ENCODE measurements around the gene LY6G5B.

Gene LY6G5B

GRCh38 chr6:31680226-31681134 is 10.7 kb downstream of the LY6G5B start, which contains the start of gene LY6G5C:
LY6G5C (minus strand) TSS chr6:31681067; CDS start chr6:31680373, 694 bp downstream.
- H4K8ac ChIP-seq (ENCODE audit: low read depth, low read length): no peak within 1 kb of the TSS
- peak within 1 kb of the TSS; percentile 88 for H3K18ac ChIP-seq (ENCODE audit: low read length)
- no peak within 1 kb of the TSS for H3K4ac ChIP-seq (ENCODE audit: low read length)
- peak within 1 kb of the TSS; percentile 15 for H2BK15ac ChIP-seq (ENCODE audit: low read length)
- no peaks in the 10 kb centered on the region for H3K79me1 ChIP-seq (ENCODE audit: low read depth, low read length)
- H2BK120ac ChIP-seq (ENCODE audit: low read depth, low read length): no peak within 1 kb of the TSS
- no peak within 1 kb of the TSS for H2BK12ac ChIP-seq (ENCODE audit: low read length)
- no peaks in the 10 kb centered on the region for H3K9me3 ChIP-seq (replicated peaks in 1 of 2; ENCODE audit: control insufficient read depth in 2 of 2, insufficient read depth in 1 of 2, low read depth in 1 of 2, low read length in 2 of 2)
- WGBS, 2 donors (ENCODE audit: extremely low coverage in 2 of 2, insufficient read length in 2 of 2, insufficient replicate concordance in 1 of 2): no CpG with 5 or more reads among the region's 17 CpGs
- peak within 1 kb of the TSS in 1 of 2 donors; percentile 73 for H3K4me3 ChIP-seq (ENCODE audit: low read length in 2 of 2)
- H2AFZ ChIP-seq (ENCODE audit: low read length): peak within 1 kb of the TSS; percentile 69
- H3K27ac ChIP-seq (replicated peaks; ENCODE audit: low read length): no peak within 1 kb of the TSS
- DNase-seq (ENCODE audit: low spot score): peak; percentile 56
- peaks cover 0 to 16% (median 7%) of the 10 kb centered on the region in 3 experiments for H3K27me3 ChIP-seq (ENCODE audit: control insufficient read depth in 3 of 3, insufficient read depth in 3 of 3, low read depth in 1 of 3, low read length in 3 of 3)
- peak within 1 kb of the TSS; percentile 57 for H3K23ac ChIP-seq (ENCODE audit: low read depth, low read length, poor library complexity)
- H3K4me1 ChIP-seq (ENCODE audit: control insufficient read depth in 2 of 2, insufficient read depth in 1 of 2, low read depth in 1 of 2, low read length in 2 of 2): peaks cover 4 to 9% of the 10 kb centered on the region in 2 donors
- H3K9ac ChIP-seq (ENCODE audit: low read depth, low read length, poor library complexity): peak within 1 kb of the TSS; percentile 91
- no peak within 1 kb of the TSS for H4K91ac ChIP-seq (ENCODE audit: low read depth, low read length, poor library complexity)
- H2AK5ac ChIP-seq (ENCODE audit: low read depth, low read length): peak within 1 kb of the TSS; percentile 47
- H3K4me2 ChIP-seq (ENCODE audit: insufficient read depth, low read length, poor library complexity, severe bottlenecking): peak within 1 kb of the TSS; percentile 87
- peaks cover 0 to 27% of the 10 kb centered on the region in 2 donors for H3K36me3 ChIP-seq (replicated peaks in 1 of 2; ENCODE audit: control insufficient read depth in 2 of 2, insufficient read depth in 2 of 2, low read length in 2 of 2)
- peak within 1 kb of the TSS; percentile 63 for H2BK5ac ChIP-seq (ENCODE audit: low read length)
- peak within 1 kb of the TSS; percentile 44 for H3K14ac ChIP-seq (ENCODE audit: low read length)

GRCh38 chr6:31681135-31681671 is 11.4 kb downstream of the LY6G5B start:
- H3K4me2 ChIP-seq (ENCODE audit: insufficient read depth, low read length, poor library complexity, severe bottlenecking): peak overlapping the region; percentile 87
- peaks cover 0 to 16% (median 7%) of the 10 kb centered on the region in 3 experiments for H3K27me3 ChIP-seq (ENCODE audit: control insufficient read depth in 3 of 3, insufficient read depth in 3 of 3, low read depth in 1 of 3, low read length in 3 of 3)
- H3K4me1 ChIP-seq (ENCODE audit: control insufficient read depth in 2 of 2, insufficient read depth in 1 of 2, low read depth in 1 of 2, low read length in 2 of 2): peaks cover 4 to 9% of the 10 kb centered on the region in 2 donors
- no peak overlapping the region for H3K4ac ChIP-seq (ENCODE audit: low read length)
- no peak overlapping the region for H2BK12ac ChIP-seq (ENCODE audit: low read length)
- peak overlapping the region in 1 of 2 donors; percentile 73 for H3K4me3 ChIP-seq (ENCODE audit: low read length in 2 of 2)
- H3K14ac ChIP-seq (ENCODE audit: low read length): peak overlapping the region; percentile 44
- H2AFZ ChIP-seq (ENCODE audit: low read length): no peak overlapping the region
- no peaks in the 10 kb centered on the region for H3K9me3 ChIP-seq (replicated peaks in 1 of 2; ENCODE audit: control insufficient read depth in 2 of 2, insufficient read depth in 1 of 2, low read depth in 1 of 2, low read length in 2 of 2)
- H3K36me3 ChIP-seq (replicated peaks in 1 of 2; ENCODE audit: control insufficient read depth in 2 of 2, insufficient read depth in 2 of 2, low read length in 2 of 2): peaks cover 0 to 33% of the 10 kb centered on the region in 2 donors
- H3K9ac ChIP-seq (ENCODE audit: low read depth, low read length, poor library complexity): peak overlapping the region; percentile 91
- H3K23ac ChIP-seq (ENCODE audit: low read depth, low read length, poor library complexity): no peak overlapping the region
- H2AK5ac ChIP-seq (ENCODE audit: low read depth, low read length): peak overlapping the region; percentile 47
- H4K91ac ChIP-seq (ENCODE audit: low read depth, low read length, poor library complexity): no peak overlapping the region
- no peak overlapping the region for H3K27ac ChIP-seq (replicated peaks; ENCODE audit: low read length)
- H4K8ac ChIP-seq (ENCODE audit: low read depth, low read length): no peak overlapping the region
- H3K79me1 ChIP-seq (ENCODE audit: low read depth, low read length): no peaks in the 10 kb centered on the region
- no peak for DNase-seq (ENCODE audit: low spot score)
- peak overlapping the region; percentile 15 for H2BK15ac ChIP-seq (ENCODE audit: low read length)
- WGBS, 2 donors (ENCODE audit: extremely low coverage in 2 of 2, insufficient read length in 2 of 2, insufficient replicate concordance in 1 of 2): no CpG with 5 or more reads among the region's 40 CpGs
- peak overlapping the region; percentile 63 for H2BK5ac ChIP-seq (ENCODE audit: low read length)
- H3K18ac ChIP-seq (ENCODE audit: low read length): peak overlapping the region; percentile 88
- H2BK120ac ChIP-seq (ENCODE audit: low read depth, low read length): no peak overlapping the region

GRCh38 chr6:31683591-31683990 is 13.8 kb downstream of the LY6G5B start:
- H4K91ac ChIP-seq (ENCODE audit: low read depth, low read length, poor library complexity): no peak overlapping the region
- no peak overlapping the region for H3K14ac ChIP-seq (ENCODE audit: low read length)
- H2BK5ac ChIP-seq (ENCODE audit: low read length): no peak overlapping the region
- no peak overlapping the region for H2BK120ac ChIP-seq (ENCODE audit: low read depth, low read length)
- H2BK12ac ChIP-seq (ENCODE audit: low read length): no peak overlapping the region
- no peak overlapping the region for H4K8ac ChIP-seq (ENCODE audit: low read depth, low read length)
- H3K27ac ChIP-seq (replicated peaks; ENCODE audit: low read length): no peak overlapping the region
- H3K4ac ChIP-seq (ENCODE audit: low read length): no peak overlapping the region
- H3K79me1 ChIP-seq (ENCODE audit: low read depth, low read length): no peaks in the 10 kb centered on the region
- peak overlapping the region; percentile 22 for H3K9ac ChIP-seq (ENCODE audit: low read depth, low read length, poor library complexity)
- H3K4me3 ChIP-seq (ENCODE audit: low read length in 2 of 2): no peak overlapping the region
- no peaks in the 10 kb centered on the region for H3K9me3 ChIP-seq (replicated peaks in 1 of 2; ENCODE audit: control insufficient read depth in 2 of 2, insufficient read depth in 1 of 2, low read depth in 1 of 2, low read length in 2 of 2)
- peaks cover 0 to 16% (median 7%) of the 10 kb centered on the region in 3 experiments for H3K27me3 ChIP-seq (ENCODE audit: control insufficient read depth in 3 of 3, insufficient read depth in 3 of 3, low read depth in 1 of 3, low read length in 3 of 3)
- H3K23ac ChIP-seq (ENCODE audit: low read depth, low read length, poor library complexity): peak overlapping the region; percentile 61
- peaks cover 4 to 9% of the 10 kb centered on the region in 2 donors for H3K4me1 ChIP-seq (ENCODE audit: control insufficient read depth in 2 of 2, insufficient read depth in 1 of 2, low read depth in 1 of 2, low read length in 2 of 2)
- no peak overlapping the region for H2BK15ac ChIP-seq (ENCODE audit: low read length)
- peak overlapping the region; percentile 18 for H3K18ac ChIP-seq (ENCODE audit: low read length)
- peaks cover 16 to 57% of the 10 kb centered on the region in 2 donors for H3K36me3 ChIP-seq (replicated peaks in 1 of 2; ENCODE audit: control insufficient read depth in 2 of 2, insufficient read depth in 2 of 2, low read length in 2 of 2)
- H2AK5ac ChIP-seq (ENCODE audit: low read depth, low read length): peak overlapping the region; percentile 65
- no peak for DNase-seq (ENCODE audit: low spot score)
- no peak overlapping the region for H2AFZ ChIP-seq (ENCODE audit: low read length)
- peak overlapping the region; percentile 82 for H3K4me2 ChIP-seq (ENCODE audit: insufficient read depth, low read length, poor library complexity, severe bottlenecking)
- no CpG with 5 or more reads among the region's 13 CpGs for WGBS, 2 donors (ENCODE audit: extremely low coverage in 2 of 2, insufficient read length in 2 of 2, insufficient replicate concordance in 1 of 2)

- no peak for DNase-seq (ENCODE audit: low spot score)
- H2BK120ac ChIP-seq (ENCODE audit: low read depth, low read length): no peak overlapping the region
- H3K4ac ChIP-seq (ENCODE audit: low read length): no peak overlapping the region
- H2AK5ac ChIP-seq (ENCODE audit: low read depth, low read length): no peak overlapping the region
- H2AFZ ChIP-seq (ENCODE audit: low read length): no peak overlapping the region
- H3K18ac ChIP-seq (ENCODE audit: low read length): no peak overlapping the region
- peaks cover 3 to 8% of the 10 kb centered on the region in 2 donors for H3K4me1 ChIP-seq (ENCODE audit: control insufficient read depth in 2 of 2, insufficient read depth in 1 of 2, low read depth in 1 of 2, low read length in 2 of 2)
- H3K23ac ChIP-seq (ENCODE audit: low read depth, low read length, poor library complexity): no peak overlapping the region
- no peak overlapping the region for H3K4me3 ChIP-seq (ENCODE audit: low read length in 2 of 2)
- H2BK5ac ChIP-seq (ENCODE audit: low read length): no peak overlapping the region
- no CpG with 5 or more reads among the region's 5 CpGs for WGBS, 2 donors (ENCODE audit: extremely low coverage in 2 of 2, insufficient read length in 2 of 2, insufficient replicate concordance in 1 of 2)
- H3K14ac ChIP-seq (ENCODE audit: low read length): no peak overlapping the region
- H3K79me1 ChIP-seq (ENCODE audit: low read depth, low read length): no peaks in the 10 kb centered on the region
- no peak overlapping the region for H2BK15ac ChIP-seq (ENCODE audit: low read length)
- no peak overlapping the region for H3K9ac ChIP-seq (ENCODE audit: low read depth, low read length, poor library complexity)
- no peak overlapping the region for H4K91ac ChIP-seq (ENCODE audit: low read depth, low read length, poor library complexity)
- no peak overlapping the region for H4K8ac ChIP-seq (ENCODE audit: low read depth, low read length)
- peaks cover 0 to 7% (median 5%) of the 10 kb centered on the region in 3 experiments for H3K27me3 ChIP-seq (ENCODE audit: control insufficient read depth in 3 of 3, insufficient read depth in 3 of 3, low read depth in 1 of 3, low read length in 3 of 3)
- H3K4me2 ChIP-seq (ENCODE audit: insufficient read depth, low read length, poor library complexity, severe bottlenecking): no peak overlapping the region
- no peak overlapping the region for H2BK12ac ChIP-seq (ENCODE audit: low read length)
- H3K27ac ChIP-seq (replicated peaks; ENCODE audit: low read length): no peak overlapping the region
- peaks cover 35 to 85% of the 10 kb centered on the region in 2 donors for H3K36me3 ChIP-seq (replicated peaks in 1 of 2; ENCODE audit: control insufficient read depth in 2 of 2, insufficient read depth in 2 of 2, low read length in 2 of 2)
- no peaks in the 10 kb centered on the region for H3K9me3 ChIP-seq (replicated peaks in 1 of 2; ENCODE audit: control insufficient read depth in 2 of 2, insufficient read depth in 1 of 2, low read depth in 1 of 2, low read length in 2 of 2)
These were observed 16.7 kb downstream of the LY6G5B start for GRCh38 chr6:31686483-31686882.

Measured in neuronal stem cell (in vitro differentiated cells).